ENCODE measurements around the gene SSUH2. TPM values are rescaled to one million over a fixed set of nuclear protein-coding genes. Genes with fewer than 3 reads are reported as not detected.

The SSUH2 gene
- total RNA-seq, 1 experiment from 2014 or later, result 0.30 TPM

- Histone ChIP-seq H3K27ac (no peak overlapping the region), H3K4me3 (no peak overlapping the region), H3K9me3 (replicated peaks) (no peaks in the 10 kb centered on the region), H3K27me3 (no peaks in the 10 kb centered on the region), H3K4me1 (peaks cover 25% of the 10 kb centered on the region), H3K36me3 (peaks cover 23% of the 10 kb centered on the region)
- DNase-seq, result no peak
Observed at GRCh38 chr3:8576841-8577571, 67.6 kb downstream of the SSUH2 start.

DNA sequence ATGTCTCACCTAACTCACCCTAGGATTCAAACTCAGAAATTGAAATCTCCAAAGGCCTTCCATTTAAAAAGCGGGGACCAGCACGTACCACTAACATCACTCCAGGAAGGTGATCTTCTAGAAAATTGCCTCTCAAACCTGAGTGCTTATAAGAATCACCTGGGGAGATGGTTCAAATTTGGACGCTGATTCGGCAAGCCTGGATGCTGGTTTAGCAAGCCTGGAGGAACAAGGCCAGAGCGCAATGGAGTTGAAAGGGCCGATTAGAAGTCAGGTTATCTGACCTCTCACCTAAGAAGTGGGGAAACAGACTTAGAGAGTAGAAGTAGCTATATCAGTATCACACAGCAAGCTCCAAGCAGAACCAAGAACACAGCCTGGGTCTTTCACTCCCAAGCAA is 68.2 kb downstream of the SSUH2 start:
- H3K36me3 ChIP-seq, result peaks cover 24% of the 10 kb centered on the region
- no peaks in the 10 kb centered on the region for H3K27me3 ChIP-seq
- no peak overlapping the region for H3K4me3 ChIP-seq
- H3K4me1 ChIP-seq, result peaks cover 20% of the 10 kb centered on the region
- H3K9me3 ChIP-seq (replicated peaks), result no peaks in the 10 kb centered on the region
- H3K27ac ChIP-seq, result no peak overlapping the region
- no peak for DNase-seq

DNA sequence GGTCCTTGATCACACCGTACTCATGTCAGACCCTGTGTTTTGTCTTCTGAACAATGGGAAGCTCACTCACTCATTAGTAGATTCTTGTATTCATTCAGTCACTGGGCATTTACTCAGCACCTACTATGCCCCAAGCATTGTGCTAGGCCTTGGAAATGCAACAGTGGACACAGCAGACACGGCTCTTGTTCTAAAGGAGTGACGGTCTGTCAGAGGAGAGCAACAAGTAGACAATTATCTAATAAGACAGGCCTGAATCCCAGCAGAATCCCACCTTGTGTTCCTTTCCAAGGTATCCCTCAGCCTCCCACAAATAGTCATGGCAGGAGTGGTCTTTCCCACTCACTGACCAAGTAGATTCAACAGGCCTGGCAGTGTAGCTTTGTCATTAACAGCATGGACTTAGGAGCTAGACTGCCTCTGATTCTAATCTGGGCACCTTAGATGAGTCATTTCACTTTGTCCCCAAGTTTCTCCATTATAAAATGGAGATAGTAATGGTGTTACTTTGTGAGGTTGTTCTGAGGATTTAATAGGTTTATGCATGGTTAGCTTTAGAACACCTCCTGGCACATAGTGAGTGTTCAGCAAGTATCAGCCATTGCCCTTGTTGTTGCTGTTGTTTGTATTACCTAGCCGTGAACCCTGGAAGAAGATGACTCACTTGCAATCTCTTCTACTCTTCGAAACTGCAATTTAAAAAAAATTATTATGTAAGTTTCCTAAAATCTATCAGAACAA is 69.1 kb downstream of the SSUH2 start:
- no peak overlapping the region for H3K27ac ChIP-seq
- H3K9me3 ChIP-seq (replicated peaks), result no peaks in the 10 kb centered on the region
- no peak overlapping the region for H3K4me3 ChIP-seq
- peaks cover 29% of the 10 kb centered on the region for H3K36me3 ChIP-seq
- no peaks in the 10 kb centered on the region for H3K27me3 ChIP-seq
- no peak for DNase-seq
- H3K4me1 ChIP-seq, result peaks cover 21% of the 10 kb centered on the region

- peaks cover 18% of the 10 kb centered on the region for H3K4me1 ChIP-seq
Observed at GRCh38 chr3:8574670-8575322, 69.8 kb downstream of the SSUH2 start.

DNA sequence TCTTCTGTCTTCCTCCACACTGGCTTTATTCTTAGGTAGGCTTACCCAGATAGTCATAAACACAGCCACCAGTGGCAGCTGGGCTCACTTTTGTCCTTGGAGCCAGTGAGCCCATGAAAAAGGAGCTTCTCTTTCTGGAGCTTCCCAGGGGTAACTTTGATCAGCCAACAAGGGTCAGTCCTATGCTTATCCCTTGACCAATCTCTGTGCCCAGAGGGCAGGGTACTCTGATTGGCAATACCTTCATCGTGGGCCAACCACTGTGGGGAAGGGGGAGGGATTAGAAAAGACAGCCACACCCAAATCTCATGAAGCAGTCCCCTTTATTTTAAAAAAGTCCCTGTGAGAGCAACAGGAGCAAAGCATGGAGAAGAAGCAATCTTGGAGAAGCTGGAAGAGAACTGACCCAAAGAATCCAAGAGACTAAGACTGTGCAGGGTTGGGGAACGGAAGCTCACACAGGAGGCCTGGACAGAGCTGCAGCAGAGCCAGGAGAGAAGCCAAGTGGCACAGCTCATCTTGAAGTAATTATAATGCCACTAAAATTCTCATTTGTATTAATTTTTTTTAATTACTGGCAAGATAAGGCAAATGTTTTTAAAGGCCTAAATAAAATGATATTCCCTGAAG is 70.4 kb downstream of the SSUH2 start:
- peaks cover 13% of the 10 kb centered on the region for H3K4me1 ChIP-seq
- no peak overlapping the region for H3K27ac ChIP-seq
- no peaks in the 10 kb centered on the region for H3K27me3 ChIP-seq
- H3K36me3 ChIP-seq, result peaks cover 39% of the 10 kb centered on the region
- DNase-seq, result no peak
- no peak overlapping the region for H3K4me3 ChIP-seq
- H3K9me3 ChIP-seq (replicated peaks), result no peaks in the 10 kb centered on the region

More at GRCh38 chr3:8574670-8575322, 69.8 kb downstream of the SSUH2 start:
- no peak for DNase-seq
- Histone ChIP-seq H3K4me3 (no peak overlapping the region), H3K9me3 (replicated peaks) (no peaks in the 10 kb centered on the region), H3K27ac (no peak overlapping the region), H3K36me3 (peaks cover 35% of the 10 kb centered on the region), H3K27me3 (no peaks in the 10 kb centered on the region)

- Histone ChIP-seq H3K4me3 (no peak overlapping the region), H3K27me3 (no peaks in the 10 kb centered on the region), H3K36me3 (peaks cover 46% of the 10 kb centered on the region), H3K9me3 (replicated peaks) (no peaks in the 10 kb centered on the region), H3K27ac (no peak overlapping the region), H3K4me1 (peaks cover 6% of the 10 kb centered on the region)
- DNase-seq, result no peak
Observed at GRCh38 chr3:8573342-8573926, 71.2 kb downstream of the SSUH2 start.

DNA sequence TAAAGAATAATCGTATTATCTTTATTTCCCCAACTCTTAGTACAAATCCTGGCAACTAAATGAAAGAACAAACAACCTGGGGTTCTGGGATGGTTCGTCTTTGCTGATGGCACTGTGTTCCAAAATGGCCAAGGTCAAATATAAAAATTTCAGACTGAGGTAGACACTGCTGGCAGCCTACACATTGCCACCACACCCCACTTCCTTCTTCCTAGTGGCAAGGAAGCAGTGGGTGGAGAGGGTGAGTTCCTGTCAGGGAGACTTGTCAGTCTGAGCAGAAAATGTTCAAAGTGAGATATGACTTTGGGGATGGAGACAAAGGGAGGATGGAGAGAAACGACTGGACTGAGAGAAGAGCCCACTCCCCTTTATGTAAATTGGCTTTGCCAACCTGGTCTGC is 73.3 kb downstream of the SSUH2 start:
- Histone ChIP-seq H3K27ac (no peak overlapping the region; the same call in 1 of the 2 replicates), H3K4me1 (peaks cover 5% of the 10 kb centered on the region; the same call in 1 of the 2 replicates), H3K4me3 (no peak overlapping the region), H3K27me3 (no peaks in the 10 kb centered on the region), H3K36me3 (peaks cover 66% of the 10 kb centered on the region), H3K9me3 (replicated peaks) (no peaks in the 10 kb centered on the region)
- DNase-seq, result no peak

Other genes starting within 250 kb of the SSUH2 start
- gene LMCD1, start 143.0 kb downstream of the SSUH2 start, total RNA-seq (2014; rRNA removed; shearing (Covaris generic)), result 59.6 and 69.8 TPM in 2 replicates
- gene CAV3, start 89.0 kb upstream of the SSUH2 start, total RNA-seq (2014; rRNA removed; shearing (Covaris generic)), result 21.9 and 24.1 TPM in 2 replicates
- gene OXTR, start 124.8 kb upstream of the SSUH2 start, total RNA-seq (2014; rRNA removed; shearing (Covaris generic)), result 1.1 and 1.7 TPM in 2 replicates

All from SJCRH30 (cell line).